NCI-H2107 treated with DMSO at 0.1 percent for 48 hours (cell line): ENCODE data around the gene PITHD1.
"Not testable (repeated sequence)": the region's sequence is repeated elsewhere in the genome, so short reads cannot be mapped to it uniquely, and the experiment has no call there.

ENCODE experiments used
- DNase-seq: peaks from one replicate; lab custom pipeline; 2025; ENCODE audit not compliant: unreplicated experiment; lab: John Stamatoyannopoulos, UW

PITHD1 gene

GRCh38 chr1:23772854-23773242 is 5.4 kb upstream of the PITHD1 start:
- DNase-seq = no peak

GRCh38 chr1:23774174-23774880 is 3.9 kb upstream of the PITHD1 start:
- DNase-seq = no peak

GRCh38 chr1:23776217-23776616 is 2.0 kb upstream of the PITHD1 start:
- no peak for DNase-seq

GRCh38 chr1:23779826-23780371 is 1.7 kb downstream of the PITHD1 start:
- no peak for DNase-seq

- not testable (repeated sequence) for DNase-seq
Observed at GRCh38 chr1:23783141-23783540, 4.9 kb downstream of the PITHD1 start.

- no peak for DNase-seq
Observed at GRCh38 chr1:23784846-23785245, 6.6 kb downstream of the PITHD1 start.

GRCh38 chr1:23787701-23788100 is 9.5 kb downstream of the PITHD1 start:
- DNase-seq = no peak

- no peak for DNase-seq
Observed at GRCh38 chr1:23788695-23789094, 10.5 kb downstream of the PITHD1 start.

GRCh38 chr1:23790696-23791515 is 12.7 kb downstream of the PITHD1 start, which contains the start of gene LYPLA2:
TSS of gene LYPLA2 (plus strand) at chr1:23791145. CDS start at chr1:23792683, 1,538 bp downstream.
- peak; percentile 83 for DNase-seq

- DNase-seq = no peak
Observed at GRCh38 chr1:23791516-23792047, 13.4 kb downstream of the PITHD1 start.

GRCh38 chr1:23792151-23792945 is 14.1 kb downstream of the PITHD1 start:
- DNase-seq = no peak

- DNase-seq = no peak
Observed at GRCh38 chr1:23793018-23793781, 15.0 kb downstream of the PITHD1 start.

GRCh38 chr1:23793861-23794731 is 15.9 kb downstream of the PITHD1 start:
- DNase-seq = no peak

- DNase-seq = not testable (repeated sequence)
Observed at GRCh38 chr1:23794732-23795182, 16.5 kb downstream of the PITHD1 start.

- DNase-seq = no peak
Observed at GRCh38 chr1:23795676-23796465, 17.7 kb downstream of the PITHD1 start.

GRCh38 chr1:23796466-23797271 is 18.5 kb downstream of the PITHD1 start:
- DNase-seq = no peak
